Calu3 (cell line): ENCODE results near the gene PAK1. TPM values are rescaled to one million over a fixed set of nuclear protein-coding genes. Genes with fewer than 3 reads are reported as not detected.

Experiments used
- BruUV-seq: library from RNA; stranded (reverse); fragments of 400-500 nt; replicated peaks from 2 replicates; lab custom pipeline; 2021; lab: Mats Ljungman, UMichigan
- CTCF ChIA-PET: fragments of 300-600 bp; sonication (Branson Sonifier 250); formaldehyde crosslinking; loops from one replicate; lab custom pipeline; 2022; ENCODE audit warnings: antibody characterized with exemption; lab: Charles Lee
- DNase-seq: peaks from one replicate; pipeline ENCODE4 v3.0.0; 2022
- H3K27ac Mint-ChIP-seq: one replicate; pipeline ENCODE4 v1.8.0; 2022; ENCODE audit warnings: mixed read lengths; ENCODE audit not compliant: unreplicated experiment
- H3K27me3 Mint-ChIP-seq: one replicate; pipeline ENCODE4 v1.8.0; 2022; ENCODE audit warnings: mixed read lengths; ENCODE audit not compliant: unreplicated experiment
- H3K36me3 Mint-ChIP-seq: one replicate; pipeline ENCODE4 v1.8.0; 2022; ENCODE audit warnings: mild to moderate bottlenecking, moderate library complexity, mixed read lengths; ENCODE audit not compliant: insufficient read depth, unreplicated experiment
- H3K4me1 Mint-ChIP-seq: one replicate; pipeline ENCODE4 v1.8.0; 2022; ENCODE audit warnings: mild to moderate bottlenecking, low read depth, mixed read lengths; ENCODE audit not compliant: unreplicated experiment
- H3K4me3 Mint-ChIP-seq: one replicate; pipeline ENCODE4 v1.8.0; 2022; ENCODE audit warnings: mild to moderate bottlenecking, low read depth, moderate library complexity, mixed read lengths; ENCODE audit not compliant: unreplicated experiment
- H3K9me3 Mint-ChIP-seq: one replicate; pipeline ENCODE4 v1.8.0; 2022; ENCODE audit warnings: low read depth, mixed read lengths; ENCODE audit not compliant: unreplicated experiment
- intact Hi-C: fragments of 100-400 bp; cut with micrococcal nuclease; formaldehyde crosslinking; loops from one replicate; pipeline ENCODE4 v1.10.0; 2022; ENCODE audit not compliant: unreplicated experiment
- total RNA-seq: library from RNA; stranded (reverse); gene quantifications from 2 replicates; pipeline ENCODE4 v1.2.3, GENCODE V29; 2022
- TF ChIP-seq, protein P1 (sequence below): fragments of 200-600 bp; IDR thresholded peaks from one replicate; pipeline ENCODE4 v1.8.0; 2022; ENCODE audit warnings: antibody characterized with exemption; ENCODE audit not compliant: unreplicated experiment

PAK1 gene
- total RNA-seq, 1 experiment from 2014 or later = 58.5 TPM

DNA sequence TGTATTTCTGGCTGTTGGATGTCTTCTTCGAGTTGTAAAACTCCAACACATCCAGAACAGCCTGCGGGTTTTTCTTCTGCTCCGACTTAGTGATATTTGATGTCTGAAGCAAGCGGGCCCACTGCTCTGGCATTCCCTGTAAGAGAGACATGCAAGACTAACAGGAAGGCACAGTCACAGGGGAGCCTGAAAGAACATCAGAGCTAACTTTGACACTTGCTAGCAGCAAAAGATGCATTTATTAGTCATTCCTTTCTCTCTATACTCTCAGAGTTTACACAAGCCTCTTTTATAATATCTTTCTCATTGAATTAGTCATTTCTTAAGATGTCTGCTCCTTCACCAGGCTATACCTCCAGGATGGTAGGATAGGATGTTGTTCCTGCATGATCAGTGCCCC, 94.6 kb downstream of the PAK1 start:
- no peak for DNase-seq
- Mint-ChIP-seq H3K4me1 (peaks cover 3% of the 10 kb centered on the region), H3K9me3 (no peaks in the 10 kb centered on the region), H3K27me3 (no peaks in the 10 kb centered on the region), H3K36me3 (no peaks in the 10 kb centered on the region), H3K27ac (no peak overlapping the region), H3K4me3 (no peak overlapping the region)
- BruUV-seq = no TSS peak
- intact Hi-C loops = no loop called here
- CTCF ChIA-PET = interaction anchor here (0.7 kb wide), 1 partner anchor 56 kb away, joined by 3 read pairs; no protein-coding TSS in a partner anchor
- TF ChIP-seq, protein P1, sequence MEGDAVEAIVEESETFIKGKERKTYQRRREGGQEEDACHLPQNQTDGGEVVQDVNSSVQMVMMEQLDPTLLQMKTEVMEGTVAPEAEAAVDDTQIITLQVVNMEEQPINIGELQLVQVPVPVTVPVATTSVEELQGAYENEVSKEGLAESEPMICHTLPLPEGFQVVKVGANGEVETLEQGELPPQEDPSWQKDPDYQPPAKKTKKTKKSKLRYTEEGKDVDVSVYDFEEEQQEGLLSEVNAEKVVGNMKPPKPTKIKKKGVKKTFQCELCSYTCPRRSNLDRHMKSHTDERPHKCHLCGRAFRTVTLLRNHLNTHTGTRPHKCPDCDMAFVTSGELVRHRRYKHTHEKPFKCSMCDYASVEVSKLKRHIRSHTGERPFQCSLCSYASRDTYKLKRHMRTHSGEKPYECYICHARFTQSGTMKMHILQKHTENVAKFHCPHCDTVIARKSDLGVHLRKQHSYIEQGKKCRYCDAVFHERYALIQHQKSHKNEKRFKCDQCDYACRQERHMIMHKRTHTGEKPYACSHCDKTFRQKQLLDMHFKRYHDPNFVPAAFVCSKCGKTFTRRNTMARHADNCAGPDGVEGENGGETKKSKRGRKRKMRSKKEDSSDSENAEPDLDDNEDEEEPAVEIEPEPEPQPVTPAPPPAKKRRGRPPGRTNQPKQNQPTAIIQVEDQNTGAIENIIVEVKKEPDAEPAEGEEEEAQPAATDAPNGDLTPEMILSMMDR = no peak

DNA sequence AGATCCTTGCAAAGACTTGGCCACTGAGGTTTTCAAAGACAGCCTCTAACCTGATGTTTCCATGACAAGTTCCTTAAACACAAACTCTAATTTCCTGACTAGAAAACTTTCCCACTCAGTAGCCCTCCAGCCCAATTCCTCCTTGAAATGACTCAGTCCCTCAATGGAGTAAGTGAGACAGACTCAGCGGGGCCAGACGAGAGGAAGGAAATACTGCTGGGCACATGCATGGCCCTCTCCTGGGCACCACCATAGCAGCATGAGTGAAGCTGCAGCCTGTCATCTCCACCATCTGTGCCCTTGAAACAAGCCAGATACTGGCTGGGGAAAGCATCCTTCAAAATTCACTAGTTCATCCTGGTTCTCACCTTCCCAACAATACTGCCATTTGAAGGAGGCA, 96.2 kb downstream of the PAK1 start:
- Mint-ChIP-seq H3K27me3 (no peaks in the 10 kb centered on the region), H3K9me3 (no peaks in the 10 kb centered on the region), H3K4me3 (no peak overlapping the region), H3K4me1 (peaks cover 5% of the 10 kb centered on the region), H3K27ac (no peak overlapping the region), H3K36me3 (no peaks in the 10 kb centered on the region)
- no peak for DNase-seq
- TF ChIP-seq, protein P1 = no peak
- no TSS peak for BruUV-seq
- CTCF ChIA-PET = interaction anchor here (0.5 kb wide), 1 partner anchor 82 kb away, joined by 4 read pairs; no protein-coding TSS in a partner anchor
- intact Hi-C loops = no loop called here

DNA sequence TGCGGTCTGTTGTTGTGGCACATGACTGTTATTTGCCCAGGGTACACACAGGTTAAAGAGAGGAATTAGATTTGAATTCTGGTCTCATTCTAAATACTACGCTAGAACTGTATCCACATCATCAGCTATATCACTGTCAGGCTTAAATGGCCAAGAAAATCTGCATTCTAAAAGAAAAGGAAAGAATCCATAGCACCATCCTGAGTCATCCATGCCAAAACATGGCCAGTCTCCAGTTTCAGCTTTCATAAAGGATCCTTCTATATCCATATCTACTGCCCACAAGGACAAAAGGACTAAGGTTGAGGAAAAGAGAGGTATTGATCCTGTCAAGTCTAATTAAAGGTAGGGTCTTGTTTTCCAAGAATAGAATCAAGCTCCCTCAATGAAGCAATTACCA, 98.8 kb downstream of the PAK1 start:
- DNase-seq = no peak
- BruUV-seq = no TSS peak
- Mint-ChIP-seq H3K4me1 (peaks cover 5% of the 10 kb centered on the region), H3K27me3 (no peaks in the 10 kb centered on the region), H3K4me3 (no peak overlapping the region), H3K27ac (no peak overlapping the region), H3K9me3 (no peaks in the 10 kb centered on the region), H3K36me3 (no peaks in the 10 kb centered on the region)
- intact Hi-C loops = no loop called here
- TF ChIP-seq, protein P1 = no peak
- CTCF ChIA-PET = interaction anchor here (1.3 kb wide), 1 partner anchor 11 kb away, joined by 3 read pairs; no protein-coding TSS in a partner anchor

DNA sequence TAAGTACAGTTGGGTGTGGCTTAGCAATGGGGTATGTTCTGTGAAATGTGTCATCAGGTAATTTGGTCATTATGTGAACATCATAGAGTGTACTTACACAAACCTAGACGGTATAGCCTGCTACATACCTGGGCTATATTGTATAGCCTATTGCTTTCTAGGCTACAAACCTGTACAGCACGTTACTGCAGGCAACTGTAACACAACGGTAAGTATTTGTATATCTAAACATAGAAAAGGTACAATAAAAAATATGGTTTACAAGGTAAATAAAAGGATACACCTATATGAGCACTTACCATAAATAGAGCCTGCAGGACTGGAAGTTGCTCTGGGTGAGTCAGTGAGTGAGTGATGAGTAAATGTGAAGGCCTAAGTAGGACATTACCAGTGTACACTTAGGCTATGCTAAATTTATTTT, 99.3 kb downstream of the PAK1 start:
- no peak for DNase-seq
- H3K36me3 Mint-ChIP-seq = no peaks in the 10 kb centered on the region
- intact Hi-C loops = loop anchor here (5.0 kb wide), 1 partner anchor 177 kb away; no protein-coding TSS in a partner anchor
- H3K9me3 Mint-ChIP-seq = no peaks in the 10 kb centered on the region
- CTCF ChIA-PET = no interaction called here
- no peak overlapping the region for H3K27ac Mint-ChIP-seq
- no peaks in the 10 kb centered on the region for H3K27me3 Mint-ChIP-seq
- no peak overlapping the region for H3K4me3 Mint-ChIP-seq
- H3K4me1 Mint-ChIP-seq = peaks cover 5% of the 10 kb centered on the region
- BruUV-seq = no TSS peak
- TF ChIP-seq, protein P1 = no peak
